Measurements from ENCODE around the gene ICE1.
A peak's percentile ranks its signal among the peaks of the same experiment; 100 is the strongest.

ICE1 gene

GRCh38 chr5:5456858-5457257, 34.4 kb downstream of the ICE1 start:
- Histone ChIP-seq H3K9ac (ENCODE audit: low read length) (no peak overlapping the region), H3K27me3 (ENCODE audit: insufficient read depth, low read length) (no peaks in the 10 kb centered on the region), H3K79me1 (ENCODE audit: low read length) (no peaks in the 10 kb centered on the region), H3K9me3 (ENCODE audit: insufficient read depth, low read depth, low read length) (no peaks in the 10 kb centered on the region), H3K36me3 (ENCODE audit: control insufficient read depth in 1 of 2, insufficient read depth in 2 of 2, low read length in 2 of 2) (peaks cover 15 to 38% of the 10 kb centered on the region in 2 experiments), H3K4me2 (ENCODE audit: low read length) (no peak overlapping the region), H4K12ac (ENCODE audit: low read depth, low read length) (no peak overlapping the region), H3K4me1 (ENCODE audit: control insufficient read depth in 1 of 2, insufficient read depth in 2 of 2, low read length in 2 of 2) (no peaks in the 10 kb centered on the region), H2AK5ac (ENCODE audit: low read length) (no peak overlapping the region), H2BK120ac (ENCODE audit: insufficient read depth, low read length, poor library complexity) (no peak overlapping the region), H3K23ac (ENCODE audit: low read length) (no peak overlapping the region), H2BK5ac (ENCODE audit: low read depth, low read length, poor library complexity) (no peak overlapping the region), H3K4me3 (ENCODE audit: low read depth, low read length) (no peak overlapping the region), H2BK12ac (ENCODE audit: low read length) (no peak overlapping the region), H3K79me2 (ENCODE audit: control insufficient read depth, insufficient read depth, low read length, poor library complexity) (no peaks in the 10 kb centered on the region), H3K27ac (ENCODE audit: low read depth, low read length) (no peak overlapping the region), H3K18ac (ENCODE audit: low read length) (no peak overlapping the region), H2AFZ (ENCODE audit: insufficient read depth, low read length, poor library complexity) (no peak overlapping the region), H4K8ac (ENCODE audit: low read depth, low read length) (no peak overlapping the region), H3K14ac (ENCODE audit: low read length) (no peak overlapping the region), H3K4ac (ENCODE audit: low read depth, low read length) (no peak overlapping the region), H4K91ac (ENCODE audit: low read depth, low read length) (no peak overlapping the region)
- peak; percentile 25 to 37 for DNase-seq
- no CpG with 5 or more reads among the region's 5 CpGs for WGBS (ENCODE audit: extremely low coverage, insufficient coverage, insufficient read length)

- Histone ChIP-seq H3K27me3 (ENCODE audit: insufficient read depth, low read length) (no peaks in the 10 kb centered on the region), H3K79me2 (ENCODE audit: control insufficient read depth, insufficient read depth, low read length, poor library complexity) (no peaks in the 10 kb centered on the region)
Observed at GRCh38 chr5:5460311-5460710, 37.8 kb downstream of the ICE1 start.

GRCh38 chr5:5461012-5461411, 38.5 kb downstream of the ICE1 start:
- Histone ChIP-seq H3K9ac (ENCODE audit: low read length) (no peak overlapping the region), H2AK5ac (ENCODE audit: low read length) (no peak overlapping the region), H3K4me3 (ENCODE audit: low read depth, low read length) (no peak overlapping the region), H3K79me2 (ENCODE audit: control insufficient read depth, insufficient read depth, low read length, poor library complexity) (no peaks in the 10 kb centered on the region), H3K4ac (ENCODE audit: low read depth, low read length) (no peak overlapping the region), H3K9me3 (ENCODE audit: insufficient read depth, low read depth, low read length) (no peaks in the 10 kb centered on the region), H3K14ac (ENCODE audit: low read length) (no peak overlapping the region), H2BK5ac (ENCODE audit: low read depth, low read length, poor library complexity) (no peak overlapping the region), H2AFZ (ENCODE audit: insufficient read depth, low read length, poor library complexity) (no peak overlapping the region), H4K91ac (ENCODE audit: low read depth, low read length) (no peak overlapping the region), H2BK12ac (ENCODE audit: low read length) (no peak overlapping the region), H3K79me1 (ENCODE audit: low read length) (no peaks in the 10 kb centered on the region), H4K12ac (ENCODE audit: low read depth, low read length) (no peak overlapping the region), H3K23ac (ENCODE audit: low read length) (no peak overlapping the region), H3K4me2 (ENCODE audit: low read length) (no peak overlapping the region), H3K27ac (ENCODE audit: low read depth, low read length) (no peak overlapping the region), H4K8ac (ENCODE audit: low read depth, low read length) (no peak overlapping the region), H3K4me1 (ENCODE audit: control insufficient read depth in 1 of 2, insufficient read depth in 2 of 2, low read length in 2 of 2) (no peaks in the 10 kb centered on the region), H2BK120ac (ENCODE audit: insufficient read depth, low read length, poor library complexity) (no peak overlapping the region), H3K36me3 (ENCODE audit: control insufficient read depth in 1 of 2, insufficient read depth in 2 of 2, low read length in 2 of 2) (peaks cover 36 to 54% of the 10 kb centered on the region in 2 experiments), H3K18ac (ENCODE audit: low read length) (no peak overlapping the region), H3K27me3 (ENCODE audit: insufficient read depth, low read length) (no peaks in the 10 kb centered on the region)
- DNase-seq = no peak
- WGBS (ENCODE audit: extremely low coverage, insufficient coverage, insufficient read length) = no CpG with 5 or more reads among the region's 4 CpGs

More at GRCh38 chr5:5460311-5460710, 37.8 kb downstream of the ICE1 start:
- Histone ChIP-seq H3K27ac (ENCODE audit: low read depth, low read length) (no peak overlapping the region), H3K79me1 (ENCODE audit: low read length) (no peaks in the 10 kb centered on the region), H3K18ac (ENCODE audit: low read length) (no peak overlapping the region), H3K14ac (ENCODE audit: low read length) (no peak overlapping the region), H3K4me3 (ENCODE audit: low read depth, low read length) (no peak overlapping the region), H2AFZ (ENCODE audit: insufficient read depth, low read length, poor library complexity) (no peak overlapping the region), H3K9me3 (ENCODE audit: insufficient read depth, low read depth, low read length) (no peaks in the 10 kb centered on the region), H4K8ac (ENCODE audit: low read depth, low read length) (no peak overlapping the region), H4K12ac (ENCODE audit: low read depth, low read length) (no peak overlapping the region), H3K9ac (ENCODE audit: low read length) (no peak overlapping the region), H4K91ac (ENCODE audit: low read depth, low read length) (no peak overlapping the region), H2BK12ac (ENCODE audit: low read length) (no peak overlapping the region), H3K36me3 (ENCODE audit: control insufficient read depth in 1 of 2, insufficient read depth in 2 of 2, low read length in 2 of 2) (peaks cover 36 to 54% of the 10 kb centered on the region in 2 experiments), H3K4me1 (ENCODE audit: control insufficient read depth in 1 of 2, insufficient read depth in 2 of 2, low read length in 2 of 2) (no peaks in the 10 kb centered on the region), H3K4ac (ENCODE audit: low read depth, low read length) (no peak overlapping the region), H2BK120ac (ENCODE audit: insufficient read depth, low read length, poor library complexity) (no peak overlapping the region), H2BK5ac (ENCODE audit: low read depth, low read length, poor library complexity) (no peak overlapping the region), H2AK5ac (ENCODE audit: low read length) (no peak overlapping the region), H3K4me2 (ENCODE audit: low read length) (no peak overlapping the region), H3K23ac (ENCODE audit: low read length) (no peak overlapping the region)
- no CpG with 5 or more reads among the region's 4 CpGs for WGBS (ENCODE audit: extremely low coverage, insufficient coverage, insufficient read length)
- DNase-seq = no peak

- Histone ChIP-seq H4K12ac (ENCODE audit: low read depth, low read length) (no peak overlapping the region), H3K18ac (ENCODE audit: low read length) (no peak overlapping the region), H3K9me3 (ENCODE audit: insufficient read depth, low read depth, low read length) (no peaks in the 10 kb centered on the region), H2BK5ac (ENCODE audit: low read depth, low read length, poor library complexity) (no peak overlapping the region), H3K27me3 (ENCODE audit: insufficient read depth, low read length) (no peaks in the 10 kb centered on the region), H2AK5ac (ENCODE audit: low read length) (no peak overlapping the region), H3K4me3 (ENCODE audit: low read depth, low read length) (no peak overlapping the region), H4K91ac (ENCODE audit: low read depth, low read length) (no peak overlapping the region), H3K27ac (ENCODE audit: low read depth, low read length) (no peak overlapping the region), H3K23ac (ENCODE audit: low read length) (no peak overlapping the region), H4K8ac (ENCODE audit: low read depth, low read length) (no peak overlapping the region), H3K4ac (ENCODE audit: low read depth, low read length) (no peak overlapping the region), H3K79me1 (ENCODE audit: low read length) (no peaks in the 10 kb centered on the region), H3K4me2 (ENCODE audit: low read length) (no peak overlapping the region), H3K14ac (ENCODE audit: low read length) (no peak overlapping the region), H3K4me1 (ENCODE audit: control insufficient read depth in 1 of 2, insufficient read depth in 2 of 2, low read length in 2 of 2) (no peaks in the 10 kb centered on the region), H3K9ac (ENCODE audit: low read length) (no peak overlapping the region), H2BK120ac (ENCODE audit: insufficient read depth, low read length, poor library complexity) (no peak overlapping the region), H2AFZ (ENCODE audit: insufficient read depth, low read length, poor library complexity) (no peak overlapping the region), H3K36me3 (ENCODE audit: control insufficient read depth in 1 of 2, insufficient read depth in 2 of 2, low read length in 2 of 2) (peaks cover 31 to 44% of the 10 kb centered on the region in 2 experiments), H3K79me2 (ENCODE audit: control insufficient read depth, insufficient read depth, low read length, poor library complexity) (no peaks in the 10 kb centered on the region), H2BK12ac (ENCODE audit: low read length) (no peak overlapping the region)
- no peak for DNase-seq
- WGBS (ENCODE audit: extremely low coverage, insufficient coverage, insufficient read length) = no CpG with 5 or more reads among the region's 18 CpGs
Observed at GRCh38 chr5:5464036-5464715, 41.7 kb downstream of the ICE1 start.
